LNCaP clone FGC (cell line): ENCODE results near the gene TAF6L.

Source experiments
- DNase-seq: peaks from one replicate; pipeline ENCODE4 v3.0.0-alpha.2; 2011; ENCODE audit warnings: low read depth
- H3K4me3 ChIP-seq: 2 replicates; pipeline ENCODE4 v1.5.1; 2011; ENCODE audit warnings: mild to moderate bottlenecking, low read depth, low read length, control low read depth
- TF ChIP-seq, protein P1 (sequence below): IDR thresholded peaks from 2 replicates; pipeline ENCODE4 v1.5.1; 2012; ENCODE audit warnings: mild to moderate bottlenecking; ENCODE audit not compliant: control insufficient read depth, insufficient read depth; ENCODE audit errors: extremely low read depth

The TAF6L gene

DNA sequence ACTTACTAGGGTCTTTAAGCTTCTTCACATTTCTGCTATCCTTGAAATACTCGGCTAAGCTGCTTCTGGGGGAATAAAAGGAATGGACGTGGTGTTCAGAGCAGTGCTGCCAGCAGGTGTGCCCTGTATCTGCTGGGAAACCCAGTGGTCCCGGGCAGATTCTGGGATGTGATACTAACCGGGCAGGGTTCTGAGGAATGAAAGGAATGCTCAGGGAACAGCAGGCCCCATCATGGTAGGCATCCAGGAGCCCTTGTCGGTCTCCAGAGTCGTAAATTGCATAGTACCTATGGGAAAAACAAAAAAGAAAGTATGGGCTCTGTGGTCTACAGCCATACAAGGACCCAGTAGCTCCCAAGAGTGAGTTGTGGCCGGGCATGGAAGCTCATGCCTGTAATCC, 25.1 kb downstream of the TAF6L start:
- DNase-seq, result no peak
- TF ChIP-seq, protein P1, sequence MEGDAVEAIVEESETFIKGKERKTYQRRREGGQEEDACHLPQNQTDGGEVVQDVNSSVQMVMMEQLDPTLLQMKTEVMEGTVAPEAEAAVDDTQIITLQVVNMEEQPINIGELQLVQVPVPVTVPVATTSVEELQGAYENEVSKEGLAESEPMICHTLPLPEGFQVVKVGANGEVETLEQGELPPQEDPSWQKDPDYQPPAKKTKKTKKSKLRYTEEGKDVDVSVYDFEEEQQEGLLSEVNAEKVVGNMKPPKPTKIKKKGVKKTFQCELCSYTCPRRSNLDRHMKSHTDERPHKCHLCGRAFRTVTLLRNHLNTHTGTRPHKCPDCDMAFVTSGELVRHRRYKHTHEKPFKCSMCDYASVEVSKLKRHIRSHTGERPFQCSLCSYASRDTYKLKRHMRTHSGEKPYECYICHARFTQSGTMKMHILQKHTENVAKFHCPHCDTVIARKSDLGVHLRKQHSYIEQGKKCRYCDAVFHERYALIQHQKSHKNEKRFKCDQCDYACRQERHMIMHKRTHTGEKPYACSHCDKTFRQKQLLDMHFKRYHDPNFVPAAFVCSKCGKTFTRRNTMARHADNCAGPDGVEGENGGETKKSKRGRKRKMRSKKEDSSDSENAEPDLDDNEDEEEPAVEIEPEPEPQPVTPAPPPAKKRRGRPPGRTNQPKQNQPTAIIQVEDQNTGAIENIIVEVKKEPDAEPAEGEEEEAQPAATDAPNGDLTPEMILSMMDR, result no peak
- no peak overlapping the region for H3K4me3 ChIP-seq

DNA sequence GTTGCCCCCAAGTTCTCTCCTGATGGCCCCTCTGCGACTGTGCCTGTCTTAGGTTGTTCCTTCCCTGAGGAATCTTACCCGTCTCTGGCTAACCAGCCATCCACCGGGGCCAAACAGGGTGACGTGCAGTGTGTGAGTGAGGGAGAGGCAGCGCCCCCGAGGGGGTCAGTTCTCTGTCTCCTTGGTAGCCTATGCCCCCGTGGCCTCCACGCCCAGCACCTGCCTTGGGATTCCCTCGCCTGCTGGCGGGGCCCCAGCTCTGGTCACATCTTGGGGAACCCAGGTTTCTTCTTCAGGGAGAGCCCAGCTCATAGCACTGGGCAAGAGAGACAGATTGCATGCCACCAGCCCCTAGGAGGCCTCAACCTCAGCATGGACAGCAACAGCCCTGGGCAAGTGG, 28.3 kb downstream of the TAF6L start:
- H3K4me3 ChIP-seq, result no peak overlapping the region
- no peak for DNase-seq

DNA sequence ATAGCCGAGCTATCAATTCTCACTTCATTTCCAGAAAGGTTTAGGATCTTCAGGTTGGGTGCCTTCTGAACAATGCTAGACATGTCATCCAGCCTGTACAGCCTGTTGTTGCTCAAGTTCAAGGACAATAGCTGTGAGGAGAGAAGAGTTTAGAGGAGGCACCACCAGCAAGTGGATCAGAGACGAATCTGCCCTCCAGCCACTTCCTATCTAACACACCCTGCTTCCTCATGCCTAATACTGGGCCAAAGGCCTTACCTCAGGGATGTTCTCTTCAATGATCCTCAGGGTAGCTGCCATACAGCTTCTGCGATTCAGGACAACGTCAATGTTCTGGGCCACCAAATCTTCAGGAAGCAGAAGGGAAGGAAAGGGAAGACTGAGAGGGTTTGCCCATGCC, 29.9 kb downstream of the TAF6L start:
- TF ChIP-seq, protein P1, result no peak
- H3K4me3 ChIP-seq, result no peak overlapping the region
- no peak for DNase-seq

More for the DNA sequence above, 28.3 kb downstream of the TAF6L start:
- TF ChIP-seq, protein P1, result no peak

DNA sequence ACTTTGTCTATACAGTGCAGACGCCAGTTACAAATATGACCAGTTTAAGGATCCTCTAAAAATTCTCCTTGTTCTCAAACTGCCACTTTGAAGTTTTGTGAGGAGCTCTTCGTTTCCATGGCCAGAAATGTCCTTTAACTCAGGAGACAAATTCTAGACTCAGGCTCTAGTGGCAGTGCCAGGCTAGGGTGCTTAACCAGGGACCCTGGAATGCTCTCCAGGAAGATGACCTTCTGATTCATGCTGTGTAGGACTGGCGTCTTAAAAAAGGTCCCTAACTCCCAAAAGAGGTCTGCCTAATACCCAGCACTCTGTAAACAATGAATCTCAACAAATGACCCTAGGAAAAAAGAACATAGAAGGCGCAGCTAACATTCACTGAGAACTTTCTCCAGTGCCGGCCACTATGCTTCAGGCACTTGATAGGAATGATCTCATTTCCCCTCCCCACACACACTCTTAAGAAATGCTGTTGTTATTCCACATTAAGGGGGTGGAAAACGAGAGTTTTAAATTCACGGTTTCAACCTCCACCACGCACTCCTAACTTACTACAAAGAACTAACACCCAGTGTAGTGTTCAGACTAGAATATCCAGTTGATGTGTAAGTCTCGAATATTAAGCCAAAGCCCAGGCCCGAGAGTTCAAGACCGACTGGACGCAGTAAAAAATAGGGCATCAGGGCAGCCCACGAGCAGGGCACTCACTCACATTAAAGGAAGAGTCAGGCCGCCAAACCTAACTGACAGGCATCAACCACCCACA, 33.3 kb downstream of the TAF6L start:
- peak overlapping the region; percentile 94 for H3K4me3 ChIP-seq
- DNase-seq, result no peak
- TF ChIP-seq, protein P1, result no peak

DNA sequence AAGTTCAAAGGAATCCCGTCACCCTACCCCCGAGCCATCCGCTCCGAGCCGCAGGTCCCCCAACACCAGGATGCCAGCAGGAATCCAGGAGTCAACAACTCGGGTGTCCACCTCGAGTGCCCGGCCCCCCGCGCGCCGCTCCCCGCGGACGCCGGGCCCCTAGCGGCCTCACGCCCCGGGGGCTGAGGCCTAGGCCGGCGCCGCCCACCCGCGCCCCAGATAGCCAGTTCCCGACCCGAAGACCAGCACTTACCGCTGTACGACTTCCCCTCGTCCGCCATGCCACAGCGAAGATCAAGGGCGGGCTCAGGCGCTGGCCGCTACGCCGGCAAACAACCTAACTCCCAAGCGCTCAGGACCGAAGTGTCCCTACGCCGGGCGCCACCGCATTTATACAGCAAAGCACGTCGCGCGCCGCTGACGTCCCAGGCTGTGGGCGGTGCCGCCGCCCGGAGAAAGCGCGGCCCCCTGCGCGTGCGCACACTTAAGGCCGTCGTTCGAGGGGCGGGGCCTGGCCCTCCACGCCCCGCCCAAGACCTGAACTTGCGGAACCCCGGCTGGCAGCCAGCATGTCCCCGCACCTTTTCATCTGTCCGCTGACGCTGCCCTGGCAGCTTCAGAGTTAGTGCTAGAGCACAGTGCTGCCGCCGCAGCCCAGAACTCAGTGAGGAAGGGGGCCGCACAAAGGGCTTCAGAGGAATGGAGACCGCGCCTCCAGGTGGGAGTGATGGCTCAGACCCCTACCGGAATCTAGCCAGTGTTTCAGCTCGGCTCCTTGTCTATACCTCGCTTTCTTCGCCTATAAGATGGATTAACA, 34.1 kb downstream of the TAF6L start, which contains the start of gene NXF1:
NXF1 (minus strand) TSS at position 365 of the 817 bp plus-strand sequence; CDS start at position 281, 84 bp downstream.
- TF ChIP-seq, protein P1, result no peak
- peak; percentile 74 for DNase-seq

DNA sequence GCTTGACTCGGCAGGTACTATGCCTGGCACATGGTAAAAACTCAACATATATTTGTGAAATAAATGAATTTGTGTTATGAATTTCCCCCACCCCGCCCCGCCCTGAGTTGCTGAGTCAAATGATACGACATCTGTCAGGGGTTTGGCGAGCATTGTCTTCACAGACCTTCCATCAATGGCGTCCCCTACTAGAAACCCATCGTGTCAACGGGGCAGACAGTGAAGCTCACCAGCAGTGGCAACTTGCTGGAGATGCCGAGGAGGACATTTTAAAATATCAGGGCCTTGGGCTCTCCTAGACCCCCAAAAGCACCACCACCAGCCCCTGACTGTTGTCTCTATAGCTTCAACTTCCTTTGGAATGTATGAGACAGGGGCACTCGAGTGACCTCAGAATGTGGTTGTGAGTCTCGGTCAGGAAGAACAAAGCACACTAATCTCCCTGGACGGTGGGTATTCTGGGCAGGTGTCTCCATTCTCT, 34.8 kb downstream of the TAF6L start:
- TF ChIP-seq, protein P1, result no peak
- DNase-seq, result no peak

More for the DNA sequence above, 34.1 kb downstream of the TAF6L start, which contains the start of gene NXF1:
- H3K4me3 ChIP-seq, result peak within 1 kb of the TSS; percentile 94

More for the DNA sequence above, 34.8 kb downstream of the TAF6L start:
- H3K4me3 ChIP-seq, result peak overlapping the region; percentile 94
